ENCODE measurements around the gene ZNF821.

DNA sequence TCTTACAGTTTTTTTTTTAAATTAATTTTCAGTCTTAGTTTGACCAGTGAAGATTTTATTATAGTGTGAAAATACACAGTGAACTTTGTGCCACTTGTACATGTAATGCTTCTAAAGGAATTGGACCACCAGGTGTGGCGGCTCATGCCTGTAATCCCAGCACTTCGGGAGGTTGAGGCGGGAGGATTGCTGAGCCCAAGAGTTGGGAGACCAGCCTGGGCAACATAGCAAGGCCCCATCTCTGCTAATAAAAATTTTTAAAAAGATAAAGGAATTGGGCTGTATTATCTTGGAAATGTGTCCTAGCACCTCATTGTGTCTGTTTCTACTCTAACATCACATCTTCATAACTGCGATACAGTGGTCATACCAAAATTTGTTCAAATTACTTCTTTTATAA lies 15.2 kb upstream of the ZNF821 start:
- TF ChIP-seq, protein P1, sequence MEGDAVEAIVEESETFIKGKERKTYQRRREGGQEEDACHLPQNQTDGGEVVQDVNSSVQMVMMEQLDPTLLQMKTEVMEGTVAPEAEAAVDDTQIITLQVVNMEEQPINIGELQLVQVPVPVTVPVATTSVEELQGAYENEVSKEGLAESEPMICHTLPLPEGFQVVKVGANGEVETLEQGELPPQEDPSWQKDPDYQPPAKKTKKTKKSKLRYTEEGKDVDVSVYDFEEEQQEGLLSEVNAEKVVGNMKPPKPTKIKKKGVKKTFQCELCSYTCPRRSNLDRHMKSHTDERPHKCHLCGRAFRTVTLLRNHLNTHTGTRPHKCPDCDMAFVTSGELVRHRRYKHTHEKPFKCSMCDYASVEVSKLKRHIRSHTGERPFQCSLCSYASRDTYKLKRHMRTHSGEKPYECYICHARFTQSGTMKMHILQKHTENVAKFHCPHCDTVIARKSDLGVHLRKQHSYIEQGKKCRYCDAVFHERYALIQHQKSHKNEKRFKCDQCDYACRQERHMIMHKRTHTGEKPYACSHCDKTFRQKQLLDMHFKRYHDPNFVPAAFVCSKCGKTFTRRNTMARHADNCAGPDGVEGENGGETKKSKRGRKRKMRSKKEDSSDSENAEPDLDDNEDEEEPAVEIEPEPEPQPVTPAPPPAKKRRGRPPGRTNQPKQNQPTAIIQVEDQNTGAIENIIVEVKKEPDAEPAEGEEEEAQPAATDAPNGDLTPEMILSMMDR (IDR thresholded peaks at IDR 0.05): no peak
- no peak for TF ChIP-seq POLR2A (IDR thresholded peaks at IDR 0.05)

All from sigmoid colon (tissue), 3 donors.